Activated T-cell treated with anti-CD3 and anti-CD28 coated beads, Interleukin-2, amount 50 U/mL, for 24 hours (primary cell): ENCODE data around the gene EIF4E1B.

ENCODE experiments used
- DNase-seq: peaks from one replicate; pipeline ENCODE4 v3.0.0-alpha.2; 2020
- H3K27ac Mint-ChIP-seq: 2 replicates; pipeline ENCODE4 v1.8.0; 2020; ENCODE audit warnings: mild to moderate bottlenecking, mixed read lengths
- H3K27me3 Mint-ChIP-seq: 2 replicates; pipeline ENCODE4 v1.8.0; 2020; ENCODE audit warnings: mixed read lengths
- H3K36me3 Mint-ChIP-seq: 2 replicates; pipeline ENCODE4 v1.8.0; 2020; ENCODE audit warnings: low read depth, mixed read lengths
- H3K4me1 Mint-ChIP-seq: 2 replicates; pipeline ENCODE4 v1.8.0; 2020; ENCODE audit warnings: low read depth, mixed read lengths
- H3K4me3 Mint-ChIP-seq: 2 replicates; pipeline ENCODE4 v1.8.0; 2020; ENCODE audit warnings: mild to moderate bottlenecking, moderate library complexity, mixed read lengths
- H3K9me3 Mint-ChIP-seq: 2 replicates; pipeline ENCODE4 v1.8.0; 2020; ENCODE audit warnings: mixed read lengths

The EIF4E1B gene

DNA sequence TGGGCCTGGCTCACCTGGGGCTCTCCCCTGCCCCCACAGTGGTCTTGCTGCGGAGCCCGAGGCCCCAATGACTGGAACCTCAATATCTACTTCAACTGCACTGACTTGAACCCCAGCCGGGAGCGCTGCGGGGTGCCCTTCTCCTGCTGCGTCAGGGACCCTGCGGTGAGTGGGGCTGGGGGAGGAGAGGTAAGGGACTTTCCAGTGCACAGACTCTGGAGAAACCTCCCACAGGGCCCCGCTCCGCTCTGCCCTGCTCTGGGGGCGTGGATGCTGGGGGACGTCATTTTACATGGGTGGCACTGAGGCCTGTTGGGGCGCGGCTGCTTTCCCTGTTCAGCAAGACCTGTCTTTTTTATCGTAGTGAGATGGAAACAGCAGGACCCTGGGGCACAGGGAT lies 24.4 kb downstream of the EIF4E1B start:
- Mint-ChIP-seq H3K36me3 (peaks cover 48% of the 10 kb centered on the region), H3K4me1 (peaks cover 71% of the 10 kb centered on the region), H3K9me3 (no peaks in the 10 kb centered on the region), H3K4me3 (no peak overlapping the region), H3K27me3 (no peaks in the 10 kb centered on the region), H3K27ac (no peak overlapping the region)
- no peak for DNase-seq

DNA sequence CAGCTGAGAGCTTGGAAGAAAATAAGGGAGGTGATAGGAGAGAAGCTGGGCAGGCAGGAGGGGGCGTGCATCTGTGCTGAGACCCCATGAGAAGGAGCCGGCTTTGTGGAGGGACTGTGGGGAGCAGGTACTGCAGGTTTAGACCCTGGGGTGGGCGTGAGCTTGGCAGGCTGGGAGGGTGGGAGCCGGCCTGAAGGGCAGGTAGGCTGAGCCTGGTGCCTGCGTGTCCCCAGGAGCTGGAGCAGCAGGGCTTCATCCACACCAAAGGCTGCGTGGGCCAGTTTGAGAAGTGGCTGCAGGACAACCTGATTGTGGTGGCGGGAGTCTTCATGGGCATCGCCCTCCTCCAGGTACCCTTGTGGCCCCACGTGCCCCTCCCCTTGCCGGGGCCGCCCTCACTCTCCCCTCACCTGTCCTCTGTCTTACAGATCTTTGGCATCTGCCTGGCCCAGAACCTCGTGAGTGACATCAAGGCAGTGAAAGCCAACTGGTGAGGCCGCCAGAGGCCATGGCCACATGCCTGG lies 26.1 kb downstream of the EIF4E1B start:
- peaks cover under 1% of the 10 kb centered on the region for H3K27me3 Mint-ChIP-seq
- peaks cover 46% of the 10 kb centered on the region for H3K36me3 Mint-ChIP-seq
- DNase-seq, result no peak
- H3K27ac Mint-ChIP-seq, result no peak overlapping the region
- peaks cover 65% of the 10 kb centered on the region for H3K4me1 Mint-ChIP-seq
- H3K9me3 Mint-ChIP-seq, result no peaks in the 10 kb centered on the region
- H3K4me3 Mint-ChIP-seq, result no peak overlapping the region

DNA sequence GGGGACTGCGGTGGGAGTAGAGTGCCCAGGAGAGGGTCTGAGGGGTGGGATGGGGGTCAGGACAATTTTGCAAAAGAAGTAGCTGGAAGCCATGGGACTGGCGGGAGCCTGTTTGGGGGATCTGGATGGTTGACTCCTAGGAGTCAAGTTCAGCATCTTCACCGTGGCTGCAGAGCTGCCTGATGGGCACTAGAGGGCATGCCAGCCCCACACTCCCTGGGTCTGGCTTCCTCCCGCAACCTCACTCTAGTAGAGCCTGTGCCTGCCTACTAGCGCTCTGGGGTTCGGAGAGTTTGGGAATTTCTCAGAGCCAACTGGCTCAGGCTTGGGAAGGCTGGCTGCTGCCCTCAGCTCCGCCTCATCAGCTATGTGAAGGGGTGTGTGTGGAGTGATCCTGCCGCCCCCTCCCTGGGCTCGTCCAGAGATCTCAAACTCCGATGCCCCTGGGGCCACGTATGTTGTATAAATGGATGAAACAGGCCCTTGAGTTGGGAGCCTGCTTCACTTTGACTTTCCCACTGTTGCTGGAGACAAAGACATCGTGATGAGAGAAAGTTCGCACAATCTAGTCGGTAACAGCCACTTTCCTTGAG lies 27.6 kb downstream of the EIF4E1B start:
- Mint-ChIP-seq H3K4me1 (peaks cover 50% of the 10 kb centered on the region), H3K4me3 (no peak overlapping the region), H3K9me3 (no peaks in the 10 kb centered on the region), H3K27me3 (peaks cover 4% of the 10 kb centered on the region), H3K36me3 (peaks cover 38% of the 10 kb centered on the region), H3K27ac (peak overlapping the region; percentile 29)
- DNase-seq, result peak; percentile 79

DNA sequence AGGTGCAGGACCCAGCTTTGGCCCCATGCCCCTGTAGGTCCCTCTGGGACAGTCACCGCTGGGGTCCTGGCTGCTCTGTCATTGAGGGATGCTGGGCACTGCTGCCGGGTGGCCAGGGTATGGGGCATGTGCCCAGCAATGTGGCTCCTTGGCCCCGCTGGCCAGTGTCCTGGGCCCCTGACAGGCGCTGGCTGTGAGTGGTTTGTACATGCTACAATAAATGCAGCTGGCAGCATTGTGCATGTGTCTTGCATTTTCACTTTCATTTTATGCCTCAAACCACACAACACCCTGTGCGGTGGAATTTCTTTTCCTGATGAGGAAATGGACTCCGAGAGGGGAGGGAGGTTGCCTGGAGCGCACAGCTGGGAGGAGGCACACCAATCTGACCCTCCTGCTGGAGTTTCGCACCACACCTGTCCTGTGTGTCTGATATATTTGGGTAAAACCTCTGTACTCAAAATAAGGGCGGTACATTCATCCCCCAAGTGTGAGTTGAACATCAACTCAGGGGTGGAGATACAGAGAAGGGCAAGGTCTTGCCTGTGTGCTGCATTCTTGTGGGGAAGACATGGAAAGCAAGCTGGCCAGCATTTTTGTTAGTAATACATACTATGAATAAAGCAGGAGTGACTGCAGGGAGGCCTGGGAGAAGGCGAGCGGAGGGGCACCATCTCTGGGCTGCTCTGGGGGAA lies 28.5 kb downstream of the EIF4E1B start:
- Mint-ChIP-seq H3K27me3 (peaks cover 12% of the 10 kb centered on the region), H3K4me3 (peak overlapping the region; percentile 14), H3K4me1 (peaks cover 41% of the 10 kb centered on the region), H3K9me3 (no peaks in the 10 kb centered on the region), H3K36me3 (peaks cover 30% of the 10 kb centered on the region), H3K27ac (peak overlapping the region; percentile 29)
- DNase-seq, result no peak

DNA sequence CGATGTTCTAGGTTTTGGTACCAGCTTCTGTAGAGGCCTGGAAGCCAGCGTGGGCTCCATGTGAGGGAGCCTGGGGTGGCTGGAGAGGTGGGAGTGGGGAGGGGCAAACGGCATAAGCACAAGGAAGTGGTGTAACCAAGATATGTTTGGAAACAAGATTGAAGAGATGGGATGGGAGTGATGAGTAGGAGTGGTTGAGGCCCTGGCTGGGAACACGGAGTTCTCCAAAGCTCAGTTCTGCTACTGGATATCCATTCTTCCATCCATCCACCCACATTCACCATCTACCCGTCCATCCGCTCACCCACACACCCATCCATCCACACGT lies 29.0 kb downstream of the EIF4E1B start:
- Mint-ChIP-seq H3K9me3 (no peaks in the 10 kb centered on the region), H3K27me3 (peaks cover 17% of the 10 kb centered on the region), H3K36me3 (peaks cover 30% of the 10 kb centered on the region), H3K4me1 (peaks cover 36% of the 10 kb centered on the region), H3K27ac (no peak overlapping the region), H3K4me3 (no peak overlapping the region)
- no peak for DNase-seq

DNA sequence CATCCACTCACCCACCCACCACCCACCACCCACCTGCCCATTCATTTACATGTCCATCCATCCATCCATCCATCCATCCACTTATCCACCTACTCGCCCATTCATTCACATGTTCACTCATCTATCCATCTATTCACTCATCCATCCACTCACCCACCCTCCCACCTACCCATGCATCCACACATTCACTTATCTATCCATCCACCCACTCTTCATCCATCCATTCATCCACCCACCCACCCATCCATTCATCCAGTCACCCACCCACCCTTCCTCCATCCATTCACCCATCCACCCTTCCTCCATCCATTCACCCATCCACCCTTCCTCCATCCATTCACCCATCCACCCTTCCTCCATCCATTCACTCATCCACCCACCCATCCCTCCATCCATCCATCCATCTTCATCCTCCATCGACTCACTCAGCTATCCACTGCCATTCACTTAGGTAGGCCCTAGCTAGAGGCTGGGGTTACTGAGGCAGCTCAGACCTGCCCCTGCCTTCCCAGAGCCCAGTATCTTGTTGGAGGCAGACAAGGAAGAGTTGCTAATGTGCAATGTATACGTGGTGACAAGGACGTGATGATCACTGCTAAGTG lies 29.5 kb downstream of the EIF4E1B start:
- Mint-ChIP-seq H3K9me3 (no peaks in the 10 kb centered on the region), H3K4me3 (no peak overlapping the region), H3K36me3 (peaks cover 29% of the 10 kb centered on the region), H3K4me1 (peaks cover 34% of the 10 kb centered on the region), H3K27me3 (peaks cover 17% of the 10 kb centered on the region), H3K27ac (no peak overlapping the region)
- no peak for DNase-seq

DNA sequence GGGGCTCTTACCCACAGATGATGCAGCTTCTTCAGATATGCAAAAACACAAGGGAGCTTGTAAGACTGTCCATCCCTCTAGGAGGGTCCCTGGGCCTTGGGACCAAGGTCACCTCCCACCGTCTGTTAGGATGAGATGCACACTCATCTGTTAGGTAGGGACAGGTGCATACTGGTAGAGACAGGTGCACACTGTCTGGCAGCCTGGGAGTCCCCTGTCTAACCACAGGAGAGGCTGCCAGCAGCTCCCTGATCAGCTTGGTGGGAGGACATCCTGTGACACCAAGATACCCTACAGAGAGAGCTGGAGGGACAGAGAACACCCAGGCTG lies 30.0 kb downstream of the EIF4E1B start:
- H3K27ac Mint-ChIP-seq, result no peak overlapping the region
- peaks cover 29% of the 10 kb centered on the region for H3K4me1 Mint-ChIP-seq
- H3K4me3 Mint-ChIP-seq, result no peak overlapping the region
- no peak for DNase-seq
- H3K27me3 Mint-ChIP-seq, result peaks cover 17% of the 10 kb centered on the region
- peaks cover 24% of the 10 kb centered on the region for H3K36me3 Mint-ChIP-seq
- H3K9me3 Mint-ChIP-seq, result no peaks in the 10 kb centered on the region

DNA sequence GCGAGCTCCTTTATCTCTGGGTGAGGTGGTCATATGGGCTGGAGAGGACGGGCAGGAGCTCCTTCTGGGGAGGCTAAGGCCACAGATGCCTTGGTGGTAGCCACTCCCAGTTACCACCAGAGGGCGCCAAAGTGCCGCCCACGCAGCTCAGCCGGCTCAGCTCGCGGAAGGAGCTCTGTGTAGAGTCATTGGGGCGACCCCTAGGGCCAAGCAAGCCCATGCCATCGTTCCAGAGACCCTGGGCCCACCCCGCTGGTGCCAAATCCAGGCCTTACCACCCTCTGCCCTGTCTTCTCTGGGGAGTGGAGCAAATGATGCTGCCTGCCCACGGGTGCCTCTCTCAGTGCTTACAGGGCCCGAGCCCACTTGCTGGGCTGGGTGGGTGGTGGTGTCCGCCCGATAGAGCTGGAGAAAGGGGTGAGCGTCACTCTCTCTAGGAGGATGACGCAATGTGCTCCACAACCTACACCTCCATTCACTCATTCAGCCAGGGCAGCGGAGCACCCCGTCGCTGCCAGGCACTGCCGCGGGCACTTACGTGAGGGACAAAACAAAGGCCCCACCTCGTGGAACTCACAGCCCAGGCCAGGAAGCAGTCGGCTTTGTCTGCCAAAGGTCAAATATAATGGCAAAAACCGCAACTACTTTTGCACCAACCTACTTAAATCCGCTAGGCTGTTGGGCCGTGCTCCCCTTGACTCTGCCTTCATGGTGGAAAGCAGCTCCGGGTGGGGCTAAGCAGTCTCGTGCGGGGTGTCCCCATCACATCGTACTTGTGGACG lies 30.6 kb downstream of the EIF4E1B start:
- peaks cover 17% of the 10 kb centered on the region for H3K27me3 Mint-ChIP-seq
- H3K4me3 Mint-ChIP-seq, result no peak overlapping the region
- H3K36me3 Mint-ChIP-seq, result peaks cover 22% of the 10 kb centered on the region

DNA sequence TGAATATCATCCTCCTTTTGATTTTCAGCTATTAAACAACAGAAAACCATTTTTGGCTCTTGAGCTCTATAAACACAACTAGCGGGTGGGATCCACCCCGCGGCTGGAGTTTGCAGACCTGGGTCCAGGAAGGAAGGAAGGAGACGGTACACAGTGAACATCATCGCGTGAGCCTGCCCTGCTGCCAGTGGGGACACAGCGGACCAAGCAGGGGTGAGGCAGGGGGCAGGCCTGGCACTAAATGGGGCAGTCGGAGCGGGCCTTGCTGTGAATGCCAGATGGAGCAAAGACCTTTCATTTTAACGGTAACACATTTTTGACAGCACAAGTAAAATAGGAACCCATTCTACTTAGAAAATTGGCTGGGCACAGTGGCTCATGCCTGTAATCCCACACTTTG lies 31.2 kb downstream of the EIF4E1B start:
- Mint-ChIP-seq H3K4me3 (no peak overlapping the region), H3K27ac (no peak overlapping the region)

More for the DNA sequence above, 30.6 kb downstream of the EIF4E1B start:
- Mint-ChIP-seq H3K27ac (no peak overlapping the region), H3K4me1 (peaks cover 29% of the 10 kb centered on the region), H3K9me3 (no peaks in the 10 kb centered on the region)
- peak; percentile 88 for DNase-seq

DNA sequence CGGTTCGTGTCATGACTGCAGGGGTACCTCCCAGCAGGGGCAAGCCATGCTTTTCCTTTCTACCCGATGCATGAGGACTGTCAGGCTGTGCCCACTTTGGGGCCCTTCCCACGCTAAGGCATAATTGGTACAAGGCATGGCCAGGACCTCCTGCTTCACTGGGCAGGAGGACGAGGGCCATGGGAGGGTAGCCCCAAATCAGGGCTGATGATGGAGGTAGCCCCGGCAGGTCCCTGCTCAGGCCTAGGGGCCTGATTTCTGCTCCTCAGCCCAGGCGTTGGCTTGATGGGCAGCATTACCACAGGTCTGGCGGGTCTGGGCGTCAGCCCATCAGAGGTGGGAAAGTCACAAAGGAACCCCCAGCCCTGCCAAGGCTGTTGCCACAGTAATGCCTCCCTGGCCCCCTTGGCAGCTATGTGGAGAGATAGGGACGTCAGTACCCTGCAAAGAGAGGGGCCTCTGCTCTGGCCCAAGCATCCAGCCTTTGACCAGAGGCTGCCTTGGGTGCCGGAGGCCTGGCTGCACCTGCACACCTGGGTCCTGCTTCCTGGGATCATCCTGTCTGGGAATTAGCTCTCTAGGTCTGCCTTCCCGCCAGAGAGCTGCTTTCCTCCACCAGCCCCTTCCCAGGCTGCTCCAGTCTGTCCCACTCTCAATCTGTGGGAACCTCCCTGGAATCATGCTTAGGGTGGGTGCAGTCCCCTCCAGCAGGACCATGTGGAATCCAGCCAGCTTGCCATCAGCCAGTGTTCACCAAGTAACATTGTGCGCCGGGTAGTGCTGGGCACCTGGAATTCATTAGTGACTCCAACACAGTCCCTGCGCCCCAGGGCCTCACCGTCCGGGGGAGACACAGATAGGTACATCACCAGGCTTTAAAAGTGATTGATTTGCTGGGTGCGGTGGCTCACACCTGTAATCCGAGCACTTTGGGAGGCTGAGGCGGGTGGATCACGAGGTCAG lies 32.2 kb downstream of the EIF4E1B start:
- Mint-ChIP-seq H3K36me3 (peaks cover 7% of the 10 kb centered on the region), H3K9me3 (no peaks in the 10 kb centered on the region), H3K4me3 (no peak overlapping the region), H3K27ac (no peak overlapping the region), H3K4me1 (peaks cover 29% of the 10 kb centered on the region), H3K27me3 (peaks cover 17% of the 10 kb centered on the region)
- no peak for DNase-seq

More for the DNA sequence above, 31.2 kb downstream of the EIF4E1B start:
- H3K27me3 Mint-ChIP-seq, result peaks cover 17% of the 10 kb centered on the region
- H3K36me3 Mint-ChIP-seq, result peaks cover 17% of the 10 kb centered on the region
- peaks cover 29% of the 10 kb centered on the region for H3K4me1 Mint-ChIP-seq
- no peak for DNase-seq
- H3K9me3 Mint-ChIP-seq, result no peaks in the 10 kb centered on the region

DNA sequence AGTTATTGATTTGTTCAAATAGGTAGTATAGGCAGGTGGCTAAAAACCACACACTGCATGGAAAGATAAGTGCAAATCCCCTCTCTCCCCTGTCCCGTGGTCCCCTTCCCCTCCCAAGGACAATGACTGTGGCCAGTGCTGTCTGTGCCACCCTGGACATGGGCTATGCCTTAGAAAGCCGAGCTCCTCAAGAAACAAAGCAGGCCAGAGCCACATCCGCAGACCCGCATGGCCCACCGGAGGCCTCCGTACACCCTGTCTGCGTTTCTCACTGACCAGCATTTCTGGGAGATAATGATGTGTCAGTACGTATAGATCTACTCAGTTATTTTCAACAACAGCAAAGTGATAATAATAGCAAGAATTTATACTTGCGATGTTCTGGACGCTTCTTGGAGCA lies 33.1 kb downstream of the EIF4E1B start:
- H3K4me1 Mint-ChIP-seq, result peaks cover 19% of the 10 kb centered on the region
- H3K27me3 Mint-ChIP-seq, result peaks cover 17% of the 10 kb centered on the region
- no peaks in the 10 kb centered on the region for H3K36me3 Mint-ChIP-seq
- no peaks in the 10 kb centered on the region for H3K9me3 Mint-ChIP-seq
- no peak overlapping the region for H3K27ac Mint-ChIP-seq
- H3K4me3 Mint-ChIP-seq, result no peak overlapping the region
- no peak for DNase-seq

DNA sequence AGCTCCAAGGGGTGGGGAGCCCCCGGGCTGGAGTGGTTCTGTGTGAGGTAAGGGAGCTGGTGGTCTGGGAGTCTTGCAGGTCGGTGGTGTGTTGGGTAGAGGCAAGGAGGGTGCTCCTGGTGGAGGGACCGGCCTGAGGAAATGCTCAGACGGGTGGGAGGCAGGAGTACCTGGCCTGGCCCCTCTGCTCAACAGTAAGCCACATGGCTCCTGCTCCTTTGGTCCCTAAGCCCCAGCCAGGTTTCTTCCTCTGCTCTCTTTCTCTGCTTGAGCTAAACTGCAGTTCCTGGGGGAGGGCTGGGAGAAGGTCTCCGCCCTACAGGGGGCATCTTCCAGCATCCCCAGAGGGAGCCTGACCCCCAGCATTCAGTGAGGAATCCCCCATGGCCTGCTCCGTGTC lies 34.0 kb downstream of the EIF4E1B start:
- H3K4me3 Mint-ChIP-seq, result no peak overlapping the region
- no peak overlapping the region for H3K27ac Mint-ChIP-seq
- no peaks in the 10 kb centered on the region for H3K9me3 Mint-ChIP-seq
- no peak for DNase-seq
- H3K36me3 Mint-ChIP-seq, result no peaks in the 10 kb centered on the region
- peaks cover 10% of the 10 kb centered on the region for H3K4me1 Mint-ChIP-seq
- peaks cover 17% of the 10 kb centered on the region for H3K27me3 Mint-ChIP-seq

DNA sequence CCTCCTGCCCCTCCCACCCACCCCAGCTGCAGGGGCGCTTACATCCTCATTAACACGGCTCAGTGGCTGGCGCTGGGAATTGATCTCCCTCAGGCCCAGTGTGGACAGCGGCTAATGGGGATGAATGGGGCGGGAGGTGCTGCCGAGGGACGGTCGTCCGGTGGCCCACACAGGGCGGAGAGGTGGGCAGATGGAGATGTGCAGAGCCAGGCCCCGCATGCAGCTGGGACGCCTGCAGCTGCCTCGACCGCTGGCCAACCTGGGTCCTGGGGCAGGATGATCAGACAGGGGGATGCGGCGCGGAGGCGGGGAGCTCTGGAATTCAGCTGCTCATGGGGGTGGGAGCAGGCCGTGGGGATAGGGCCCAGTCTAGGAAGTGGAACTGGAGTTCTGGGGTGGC lies 34.4 kb downstream of the EIF4E1B start:
- Mint-ChIP-seq H3K9me3 (no peaks in the 10 kb centered on the region), H3K27ac (no peak overlapping the region), H3K4me1 (peaks cover 10% of the 10 kb centered on the region), H3K27me3 (peaks cover 17% of the 10 kb centered on the region), H3K36me3 (no peaks in the 10 kb centered on the region), H3K4me3 (no peak overlapping the region)
- DNase-seq, result no peak

DNA sequence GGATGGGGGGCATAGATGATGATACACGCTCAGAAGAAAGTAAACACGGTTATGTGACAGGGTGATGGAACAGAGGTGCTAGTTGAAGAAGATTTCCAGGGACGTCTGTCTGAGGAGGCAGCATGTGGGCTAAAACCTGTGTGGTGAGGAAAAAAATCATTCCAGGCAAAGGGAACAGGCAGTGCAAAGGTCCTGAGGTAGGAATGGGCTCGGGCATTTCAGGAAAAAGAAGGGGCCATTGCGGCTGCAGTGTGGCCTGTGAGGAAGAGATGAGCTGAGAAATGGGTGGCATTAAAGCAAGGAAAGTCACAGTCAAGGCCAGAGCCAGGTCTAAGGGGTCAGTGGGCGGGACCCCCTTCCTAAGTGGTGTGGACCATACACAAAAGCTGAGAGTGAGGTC lies 35.0 kb downstream of the EIF4E1B start:
- Mint-ChIP-seq H3K4me1 (peaks cover 5% of the 10 kb centered on the region), H3K4me3 (no peak overlapping the region), H3K9me3 (no peaks in the 10 kb centered on the region), H3K27ac (no peak overlapping the region), H3K27me3 (peaks cover 17% of the 10 kb centered on the region), H3K36me3 (no peaks in the 10 kb centered on the region)
- DNase-seq, result no peak
